CD4-positive, alpha-beta T cell treated with Interferon gamma for 1 hour (primary cell): ENCODE data around the gene SLX4.

Experiments used
- DNase-seq: peaks from one replicate; pipeline ENCODE4 v3.0.0-alpha.2; 2020

The SLX4 gene

GRCh38 chr16:3599121-3599520 is 12.3 kb downstream of the SLX4 start:
- no peak for DNase-seq

DNA sequence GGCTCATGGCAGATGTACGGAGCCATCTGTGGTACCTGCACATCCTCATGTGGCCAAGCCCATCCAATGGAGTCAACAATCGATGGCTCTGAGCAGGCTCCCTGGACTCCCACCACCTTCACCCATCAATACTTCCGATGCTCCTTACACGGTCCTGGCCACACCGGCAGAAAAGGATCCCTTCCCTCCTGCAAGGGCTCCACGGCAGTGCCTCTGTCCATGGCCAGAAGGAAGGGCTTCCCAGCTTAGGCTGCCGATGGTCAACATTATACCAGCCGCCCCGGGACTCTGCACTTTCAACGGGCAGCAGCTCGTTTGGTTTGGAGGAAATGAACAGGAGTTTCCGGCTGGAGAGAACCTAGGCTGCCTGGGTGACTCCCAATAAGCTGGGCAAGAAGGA is 13.2 kb downstream of the SLX4 start:
- no peak for DNase-seq

GRCh38 chr16:3597676-3598075 is 13.7 kb downstream of the SLX4 start:
- DNase-seq, result no peak

DNA sequence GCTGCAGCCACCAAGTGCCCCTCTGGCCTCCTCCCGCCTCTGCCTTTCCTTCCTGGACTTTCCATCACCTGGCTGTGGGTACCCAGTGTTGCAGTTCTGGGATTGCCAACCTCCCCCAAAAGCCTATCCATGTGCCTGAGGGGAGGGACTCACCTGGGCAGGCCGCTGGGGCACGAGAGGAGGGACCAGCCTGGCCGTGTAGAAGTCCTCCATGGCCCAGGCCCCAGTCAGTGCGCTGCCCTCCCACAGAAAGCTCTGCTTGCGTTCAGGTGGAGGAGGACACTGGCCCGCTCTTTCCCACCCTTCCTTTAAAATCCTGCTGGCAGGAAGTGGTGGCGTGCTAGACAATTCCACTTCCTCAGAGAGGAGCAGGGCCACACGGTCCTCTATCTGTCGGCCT is 14.2 kb downstream of the SLX4 start:
- DNase-seq, result no peak

GRCh38 chr16:3596101-3596861 is 15.1 kb downstream of the SLX4 start:
- DNase-seq, result no peak

DNA sequence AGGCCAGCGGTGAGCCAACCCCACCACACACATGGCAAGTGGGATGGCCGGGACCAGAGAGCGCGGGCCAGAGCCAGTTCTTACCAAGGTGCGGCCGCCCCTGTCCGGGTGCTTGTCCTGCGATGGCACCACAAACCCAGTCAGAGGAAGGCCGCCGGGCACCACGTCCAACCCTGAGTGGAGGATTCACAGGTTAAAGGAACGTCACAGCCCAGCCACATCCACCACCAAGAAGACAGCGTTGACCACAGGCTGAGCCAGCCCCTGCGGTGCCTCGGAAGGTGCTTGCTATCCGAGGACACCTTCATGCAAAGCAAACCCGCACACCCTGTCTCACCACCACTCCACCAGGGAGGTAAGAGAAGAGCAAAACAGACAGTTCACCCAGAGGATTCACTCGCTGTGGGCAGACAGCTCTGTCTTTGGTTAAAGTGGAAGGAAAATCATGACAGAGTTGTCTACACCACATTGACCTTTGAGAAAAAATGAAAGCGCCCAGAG is 15.8 kb downstream of the SLX4 start:
- no peak for DNase-seq

- no peak for DNase-seq
Observed at GRCh38 chr16:3595110-3595486, 16.3 kb downstream of the SLX4 start.

- no peak for DNase-seq
Observed at GRCh38 chr16:3594316-3595109, 16.9 kb downstream of the SLX4 start.

- DNase-seq, result no peak
Observed at GRCh38 chr16:3592559-3592958, 18.8 kb downstream of the SLX4 start.

- no peak for DNase-seq
Observed at GRCh38 chr16:3591991-3592390, 19.4 kb downstream of the SLX4 start.

GRCh38 chr16:3591436-3591803 is 20.0 kb downstream of the SLX4 start:
- no peak for DNase-seq

GRCh38 chr16:3590736-3591435 is 20.5 kb downstream of the SLX4 start:
- no peak for DNase-seq

- DNase-seq, result no peak
Observed at GRCh38 chr16:3589991-3590701, 21.3 kb downstream of the SLX4 start.

DNA sequence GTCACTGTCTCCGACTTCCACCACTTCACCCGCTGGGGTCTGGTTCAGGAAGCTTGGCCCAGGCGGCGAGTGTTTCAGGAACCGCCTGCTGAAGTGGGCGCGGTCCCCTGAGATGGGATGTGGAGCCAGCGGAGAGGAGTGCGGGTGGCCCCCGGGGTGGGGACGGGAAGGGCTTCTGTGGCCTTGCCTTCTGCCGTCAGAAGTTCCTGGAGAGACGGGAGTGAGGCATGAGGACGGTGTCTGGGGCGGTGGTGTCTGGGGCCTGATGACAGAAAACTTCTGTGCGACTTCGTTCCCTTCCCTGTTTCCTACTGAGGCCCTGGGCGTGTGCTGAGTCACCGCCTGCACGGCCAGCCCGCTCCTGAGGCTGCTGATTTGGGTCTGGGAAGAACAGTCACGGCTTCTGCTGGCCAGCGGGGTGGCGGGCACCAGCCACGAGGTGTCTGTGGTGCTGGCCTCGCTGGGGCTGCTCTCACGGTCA is 21.9 kb downstream of the SLX4 start:
- peak; percentile 38 for DNase-seq

DNA sequence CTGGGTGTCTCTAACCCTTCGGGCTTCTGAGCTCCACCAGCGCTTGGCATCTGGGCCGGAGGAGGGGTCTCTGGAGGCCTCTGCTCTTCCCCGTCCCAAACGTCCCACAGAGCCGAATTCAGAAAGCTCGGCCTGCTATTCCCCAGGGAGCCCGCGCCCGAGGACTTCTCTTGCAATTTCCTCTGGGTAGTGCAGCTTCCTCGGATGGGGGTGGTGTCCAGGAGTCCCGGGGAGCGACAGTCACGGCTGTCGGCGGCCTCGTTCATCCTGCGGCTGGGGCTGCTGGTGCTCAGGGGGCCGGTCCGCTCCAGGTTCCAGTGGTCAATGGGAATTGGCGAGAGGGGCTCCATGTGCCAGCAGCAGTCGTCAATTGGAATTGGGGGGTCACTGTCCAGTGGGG is 22.4 kb downstream of the SLX4 start:
- no peak for DNase-seq

- no peak for DNase-seq
Observed at GRCh38 chr16:3587547-3588110, 23.8 kb downstream of the SLX4 start.

DNA sequence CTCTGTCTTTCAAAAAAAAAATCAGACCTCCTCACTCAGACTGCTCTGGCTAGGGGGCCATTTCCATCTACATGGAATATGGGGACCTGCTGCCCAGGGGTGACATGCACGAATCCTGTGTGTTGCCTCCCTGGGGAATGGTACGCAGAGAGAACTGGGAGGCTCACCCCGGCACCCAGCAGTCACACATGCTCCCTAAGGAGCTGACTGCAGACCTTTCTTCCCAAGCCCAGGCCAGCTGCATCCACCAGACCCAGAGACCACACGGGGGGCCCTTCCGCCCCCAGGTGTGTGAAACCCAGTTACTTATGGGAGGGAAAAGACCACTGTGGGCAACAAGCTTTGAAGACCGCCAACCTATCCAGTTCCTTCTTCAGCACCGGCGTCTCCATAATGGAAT is 27.0 kb downstream of the SLX4 start:
- DNase-seq, result no peak

GRCh38 chr16:3583303-3584038 is 27.9 kb downstream of the SLX4 start:
- DNase-seq, result no peak

DNA sequence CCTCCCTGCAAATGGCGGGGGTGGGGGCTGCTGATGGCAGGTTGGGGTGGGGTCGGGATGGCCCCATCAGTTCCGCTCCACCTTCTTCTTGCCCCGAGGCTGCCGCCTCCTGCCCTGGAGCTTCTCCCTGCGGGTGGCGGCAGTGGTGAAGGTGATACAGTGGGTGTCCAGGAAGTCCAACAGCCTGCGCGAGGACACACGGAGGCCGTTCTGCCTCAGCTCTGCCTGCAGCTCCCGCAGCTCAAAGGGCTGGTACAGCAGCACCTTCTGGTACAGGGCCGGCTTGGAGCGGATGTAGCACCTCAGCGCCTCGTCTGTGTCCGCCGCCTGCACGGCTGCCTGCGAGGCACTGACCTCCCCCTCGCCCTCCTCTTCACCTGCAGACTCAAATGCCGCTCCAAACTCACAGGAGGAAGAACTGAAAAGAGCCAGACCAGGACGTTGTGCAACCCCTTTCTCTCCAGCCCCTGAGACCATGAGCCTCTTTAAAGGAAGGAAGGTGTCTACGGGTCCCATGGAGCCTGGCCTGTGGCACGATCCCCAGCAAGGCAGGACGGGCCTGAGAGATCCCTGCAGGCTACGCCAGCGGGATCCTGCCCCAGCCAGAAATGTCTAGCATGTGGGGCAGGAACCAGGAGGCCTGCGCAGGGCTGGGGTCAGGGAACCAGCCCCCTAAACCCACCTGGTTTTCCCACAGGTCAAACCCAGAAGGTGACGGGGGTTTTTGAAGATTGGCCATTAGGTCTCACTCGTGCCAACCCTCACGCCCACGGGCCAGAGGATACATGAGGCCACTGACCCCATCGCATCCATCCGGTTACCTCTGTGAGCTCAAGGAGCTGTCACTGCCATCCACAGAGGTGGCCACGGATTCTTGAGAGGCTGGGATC is 28.9 kb downstream of the SLX4 start:
- no peak for DNase-seq

DNA sequence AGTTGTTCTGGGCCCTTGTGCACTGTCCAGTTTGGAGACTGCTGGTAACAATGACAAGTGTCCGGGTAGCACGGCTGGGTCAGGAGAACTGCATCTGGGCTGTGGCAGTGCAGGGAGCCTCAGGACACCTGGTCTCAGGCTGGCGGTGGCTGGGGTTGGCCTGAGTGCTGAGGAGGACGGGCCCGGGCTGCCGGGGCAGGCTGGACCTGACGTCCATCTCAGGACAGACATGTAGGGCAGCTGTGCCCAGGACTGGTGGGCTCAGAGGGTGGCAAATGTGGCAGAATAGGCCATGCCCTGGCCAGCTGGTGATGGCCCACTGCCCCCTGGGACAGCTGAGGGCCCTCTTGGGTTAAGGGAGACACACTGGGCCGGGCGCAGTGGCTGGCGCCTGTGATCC is 30.0 kb downstream of the SLX4 start:
- no peak for DNase-seq

GRCh38 chr16:3580686-3581085 is 30.7 kb downstream of the SLX4 start:
- DNase-seq, result no peak
